ENCODE results near the gene ASCC1. TPM values are rescaled to one million over a fixed set of nuclear protein-coding genes. Genes with fewer than 3 reads are reported as not detected.

Gene ASCC1
- total RNA-seq, 1 donor from 2014 or later: 38.5 TPM

GRCh38 chr10:72075376-72076115, 140.5 kb downstream of the ASCC1 start:
- DNase-seq (ENCODE audit: extremely low spot score in 2 of 2): no peak
- Histone ChIP-seq H3K27ac (no peak overlapping the region), H3K27me3 (no peaks in the 10 kb centered on the region), H3K36me3 (no peaks in the 10 kb centered on the region), H3K4me1 (no peaks in the 10 kb centered on the region), H3K4me3 (no peak overlapping the region), H3K9me3 (no peaks in the 10 kb centered on the region)
- TF ChIP-seq CTCF (IDR thresholded peaks at IDR 0.05): no peak
- no peak for TF ChIP-seq POLR2AphosphoS5 (IDR thresholded peaks at IDR 0.05; ENCODE audit: insufficient read depth in 1 of 2, low read depth in 1 of 2)
- TF ChIP-seq POLR2A (IDR thresholded peaks at IDR 0.05): no peak
- intact Hi-C loops (cut with DNase I): no loop called here

DNA sequence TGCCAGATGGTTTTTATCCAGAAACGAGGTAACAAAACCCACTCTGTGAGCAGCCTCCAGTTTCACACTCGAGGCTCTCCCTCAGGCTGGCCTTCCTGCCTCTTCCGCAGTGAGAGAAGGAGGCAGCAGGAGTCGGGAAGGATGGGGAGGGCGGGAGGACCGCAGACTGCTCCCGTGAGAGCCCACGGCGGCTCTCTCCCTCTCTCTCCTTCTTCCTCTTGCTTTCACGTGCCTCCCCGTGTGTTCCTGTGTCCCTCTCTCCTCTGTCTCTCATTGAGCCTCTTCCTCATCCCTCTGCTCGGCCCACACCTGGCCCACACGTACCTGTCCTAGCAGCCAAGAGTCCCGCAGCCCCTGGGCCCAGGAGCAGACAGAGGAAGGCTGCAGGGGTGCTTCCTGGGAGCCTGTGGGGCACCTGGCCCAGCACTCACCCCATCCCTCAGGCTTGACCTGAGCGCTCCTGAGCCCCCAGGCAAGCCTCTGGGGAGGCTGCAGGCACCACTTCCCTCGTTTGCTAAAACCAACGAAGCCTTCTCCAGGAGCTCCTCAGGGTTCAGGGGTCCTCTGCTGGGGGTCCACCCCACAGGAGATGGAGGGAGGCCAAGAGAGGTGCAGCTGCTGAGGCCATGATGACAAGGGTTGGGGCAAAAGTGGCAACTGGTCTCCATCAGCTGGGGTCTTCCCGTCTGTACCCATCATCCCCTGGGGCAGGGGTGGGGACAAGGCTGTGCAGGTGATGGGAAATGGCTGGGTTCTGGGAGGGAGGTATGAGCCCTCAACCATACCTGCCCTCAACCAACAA, 141.3 kb downstream of the ASCC1 start:
- DNase-seq (ENCODE audit: extremely low spot score in 2 of 2): no peak
- no peaks in the 10 kb centered on the region for H3K36me3 ChIP-seq
- H3K4me3 ChIP-seq: no peak overlapping the region
- intact Hi-C loops (cut with DNase I): no loop called here
- no peaks in the 10 kb centered on the region for H3K9me3 ChIP-seq
- no peak for TF ChIP-seq POLR2AphosphoS5 (IDR thresholded peaks at IDR 0.05; ENCODE audit: insufficient read depth in 1 of 2, low read depth in 1 of 2)
- TF ChIP-seq CTCF (IDR thresholded peaks at IDR 0.05): no peak
- TF ChIP-seq POLR2A (IDR thresholded peaks at IDR 0.05): no peak
- H3K4me1 ChIP-seq: no peaks in the 10 kb centered on the region
- no peak overlapping the region for H3K27ac ChIP-seq
- H3K27me3 ChIP-seq: no peaks in the 10 kb centered on the region

GRCh38 chr10:72073708-72074573, 142.1 kb downstream of the ASCC1 start:
- Histone ChIP-seq H3K36me3 (no peaks in the 10 kb centered on the region), H3K27me3 (no peaks in the 10 kb centered on the region), H3K4me1 (peaks cover 3% of the 10 kb centered on the region), H3K27ac (no peak overlapping the region), H3K4me3 (no peak overlapping the region), H3K9me3 (no peaks in the 10 kb centered on the region)
- intact Hi-C loops (cut with DNase I): no loop called here
- TF ChIP-seq CTCF (IDR thresholded peaks at IDR 0.05) (no peak), POLR2AphosphoS5 (IDR thresholded peaks at IDR 0.05; ENCODE audit: insufficient read depth in 1 of 2, low read depth in 1 of 2) (no peak), POLR2A (IDR thresholded peaks at IDR 0.05) (no peak)
- no peak for DNase-seq (ENCODE audit: extremely low spot score in 2 of 2)

- no peak overlapping the region for H3K27ac ChIP-seq
- H3K4me1 ChIP-seq: peaks cover 10% of the 10 kb centered on the region
- intact Hi-C loops (cut with DNase I): no loop called here
- no peaks in the 10 kb centered on the region for H3K9me3 ChIP-seq
- DNase-seq (ENCODE audit: extremely low spot score in 2 of 2): no peak
- TF ChIP-seq POLR2AphosphoS5 (IDR thresholded peaks at IDR 0.05; ENCODE audit: insufficient read depth in 1 of 2, low read depth in 1 of 2) (no peak), POLR2A (IDR thresholded peaks at IDR 0.05) (no peak), CTCF (IDR thresholded peaks at IDR 0.05) (no peak)
- H3K4me3 ChIP-seq: no peak overlapping the region
- H3K27me3 ChIP-seq: no peaks in the 10 kb centered on the region
- no peaks in the 10 kb centered on the region for H3K36me3 ChIP-seq
Measured at GRCh38 chr10:72072639-72073038, 143.4 kb downstream of the ASCC1 start.
